ENCODE data around the gene MTHFD1L.
"Not testable (repeated sequence)": the region's sequence is repeated elsewhere in the genome, so short reads cannot be mapped to it uniquely, and the experiment has no call there.

MTHFD1L gene

GRCh38 chr6:151041686-151042085, 176.2 kb downstream of the MTHFD1L start:
- DNase-seq (ENCODE audit: low read depth in 2 of 2): no peak

- not testable (repeated sequence) for DNase-seq (ENCODE audit: low read depth in 2 of 2)
These were observed 177.4 kb downstream of the MTHFD1L start for GRCh38 chr6:151042911-151043330.

GRCh38 chr6:151043944-151044343, 178.4 kb downstream of the MTHFD1L start:
- DNase-seq (ENCODE audit: low read depth in 2 of 2): no peak

- DNase-seq (ENCODE audit: low read depth in 2 of 2): no peak
These were observed 179.3 kb downstream of the MTHFD1L start for GRCh38 chr6:151044465-151045441.

GRCh38 chr6:151045511-151046222, 180.2 kb downstream of the MTHFD1L start:
- not testable (repeated sequence) for DNase-seq (ENCODE audit: low read depth in 2 of 2)

- DNase-seq (ENCODE audit: low read depth in 2 of 2): no peak
These were observed 185.7 kb downstream of the MTHFD1L start for GRCh38 chr6:151051164-151051563.

GRCh38 chr6:151052021-151052646, 186.6 kb downstream of the MTHFD1L start:
- no peak for DNase-seq (ENCODE audit: low read depth in 2 of 2)

- DNase-seq (ENCODE audit: low read depth in 2 of 2): no peak
These were observed 188.8 kb downstream of the MTHFD1L start for GRCh38 chr6:151054306-151054705.

- DNase-seq (ENCODE audit: low read depth in 2 of 2): no peak
These were observed 190.9 kb downstream of the MTHFD1L start for GRCh38 chr6:151056230-151056907.

- DNase-seq (ENCODE audit: low read depth in 2 of 2): no peak
These were observed 191.6 kb downstream of the MTHFD1L start for GRCh38 chr6:151057061-151057460.

- no peak for DNase-seq (ENCODE audit: low read depth in 2 of 2)
These were observed 192.7 kb downstream of the MTHFD1L start for GRCh38 chr6:151058021-151058733.

- DNase-seq (ENCODE audit: low read depth in 2 of 2): no peak
These were observed 194.2 kb downstream of the MTHFD1L start for GRCh38 chr6:151059612-151060095.

- DNase-seq (ENCODE audit: low read depth in 2 of 2): no peak
These were observed 194.7 kb downstream of the MTHFD1L start for GRCh38 chr6:151060096-151060765.

GRCh38 chr6:151060766-151061531, 195.4 kb downstream of the MTHFD1L start:
- DNase-seq (ENCODE audit: low read depth in 2 of 2): no peak

- no peak for DNase-seq (ENCODE audit: low read depth in 2 of 2)
These were observed 197.8 kb downstream of the MTHFD1L start for GRCh38 chr6:151063352-151063751.

- no peak for DNase-seq (ENCODE audit: low read depth in 2 of 2)
These were observed 198.5 kb downstream of the MTHFD1L start for GRCh38 chr6:151063842-151064647.

- no peak for DNase-seq (ENCODE audit: low read depth in 2 of 2)
These were observed 199.7 kb downstream of the MTHFD1L start for GRCh38 chr6:151065027-151065815.
